Measurements from ENCODE around the gene OGDHL.

GRCh38 chr10:49744924-49745605 is 17.1 kb downstream of the OGDHL start:
- TF ChIP-seq POLR2A (IDR thresholded peaks at IDR 0.05; ENCODE audit: low read length) = no peak
- TF ChIP-seq GATA1 (IDR thresholded peaks at IDR 0.05; ENCODE audit: low read depth, low read length) = no peak
